Subcutaneous abdominal adipose tissue (tissue), 5 donors: ENCODE data around the gene NIN.

Experiments
- H3K27ac ChIP-seq: one replicate; pipeline ENCODE4 v1.7.0; 2013; ENCODE audit warnings: low read depth, mild to moderate bottlenecking, inconsistent platforms, low read length, moderate library complexity
- H3K27me3 ChIP-seq, 5 donors: one replicate each; pipeline ENCODE4 v1.7.0; 2013; ENCODE audit warnings: low read length in 5 of 5, inconsistent platforms in 1 of 5; ENCODE audit not compliant: control insufficient read depth in 5 of 5, insufficient read depth in 4 of 5
- H3K36me3 ChIP-seq, 5 donors: one replicate each; pipeline ENCODE4 v1.7.0; 2013; ENCODE audit warnings: low read length in 5 of 5; ENCODE audit not compliant: control insufficient read depth in 5 of 5, insufficient read depth in 5 of 5
- H3K4me1 ChIP-seq, 5 donors: one replicate each; pipeline ENCODE4 v1.7.0; 2013; ENCODE audit warnings: low read length in 5 of 5, mild to moderate bottlenecking in 3 of 5, moderate library complexity in 1 of 5; ENCODE audit not compliant: control insufficient read depth in 5 of 5, insufficient read depth in 5 of 5
- H3K4me3 ChIP-seq, 5 donors: one replicate each; pipeline ENCODE4 v1.7.0; 2013; ENCODE audit warnings: low read length in 5 of 5, low read depth in 1 of 5
- H3K9ac ChIP-seq, 5 donors: one replicate each; pipeline ENCODE4 v1.7.0; 2013; ENCODE audit warnings: low read length in 5 of 5, mild to moderate bottlenecking in 4 of 5, moderate library complexity in 3 of 5
- H3K9me3 ChIP-seq, 5 donors: one replicate each; pipeline ENCODE4 v1.7.0; 2013; ENCODE audit warnings: low read length in 5 of 5; ENCODE audit not compliant: control insufficient read depth in 5 of 5
- donor health status: healthy.
- donor health status: healthy.
- donor health status: healthy.
- donor health status: healthy.
- donor health status: healthy.

Gene NIN

GRCh38 chr14:50830932-50831725 lies at the start of gene NIN:
TSS of gene NIN (minus strand) at chr14:50831162. CDS start at chr14:50822056, 9,106 bp downstream.
- Histone ChIP-seq H3K27ac (peak within 1 kb of the TSS; percentile 54), H3K4me1 (peaks cover 4 to 30% (median 29%) of the 10 kb centered on the region in 5 donors), H3K36me3 (peaks cover 0 to 3% (median 0%) of the 10 kb centered on the region in 5 donors), H3K9me3 (no peaks in the 10 kb centered on the region), H3K4me3 (peak within 1 kb of the TSS; percentile 81 to 93 (median 87)), H3K27me3 (peaks cover 0 to 3% (median 0%) of the 10 kb centered on the region in 5 donors), H3K9ac (peak within 1 kb of the TSS; percentile 60 to 84 (median 75))

GRCh38 chr14:50875359-50876070 lies 44.6 kb upstream of the NIN start:
- Histone ChIP-seq H3K36me3 (no peaks in the 10 kb centered on the region), H3K4me3 (no peak overlapping the region), H3K27ac (no peak overlapping the region), H3K4me1 (peaks cover 0 to 20% (median 12%) of the 10 kb centered on the region in 5 donors), H3K27me3 (peaks cover 0 to 8% (median 2%) of the 10 kb centered on the region in 5 donors), H3K9ac (no peak overlapping the region), H3K9me3 (no peaks in the 10 kb centered on the region)

GRCh38 chr14:50874757-50875156 lies 43.8 kb upstream of the NIN start:
- H3K9ac ChIP-seq: no peak overlapping the region
- H3K27ac ChIP-seq: no peak overlapping the region
- peaks cover 0 to 20% (median 12%) of the 10 kb centered on the region in 5 donors for H3K4me1 ChIP-seq
- H3K36me3 ChIP-seq: no peaks in the 10 kb centered on the region
- no peaks in the 10 kb centered on the region for H3K9me3 ChIP-seq
- no peak overlapping the region for H3K4me3 ChIP-seq
- peaks cover 0 to 8% (median 2%) of the 10 kb centered on the region in 5 donors for H3K27me3 ChIP-seq

- no peak within 1 kb of the TSS for H3K27ac ChIP-seq
- peaks cover 0 to 20% (median 12%) of the 10 kb centered on the region in 5 donors for H3K4me1 ChIP-seq
- H3K9ac ChIP-seq: no peak within 1 kb of the TSS
- H3K9me3 ChIP-seq: no peaks in the 10 kb centered on the region
- H3K27me3 ChIP-seq: peaks cover 0 to 8% (median 2%) of the 10 kb centered on the region in 5 donors
- H3K4me3 ChIP-seq: peak within 1 kb of the TSS in 3 of 5 donors; percentile 11 to 52 (median 16)
- no peaks in the 10 kb centered on the region for H3K36me3 ChIP-seq
Measured at GRCh38 chr14:50871914-50872732, 41.2 kb upstream of the NIN start, which contains the start of gene ABHD12B. TSS of gene ABHD12B (plus strand) at chr14:50872053. CDS start at chr14:50872175, 122 bp downstream.

- H3K4me3 ChIP-seq: no peak overlapping the region
- H3K9me3 ChIP-seq: no peaks in the 10 kb centered on the region
- peaks cover 0 to 8% (median 2%) of the 10 kb centered on the region in 5 donors for H3K27me3 ChIP-seq
- no peak overlapping the region for H3K27ac ChIP-seq
- H3K36me3 ChIP-seq: no peaks in the 10 kb centered on the region
- H3K4me1 ChIP-seq: peaks cover 0 to 12% (median 6%) of the 10 kb centered on the region in 5 donors
- no peak overlapping the region for H3K9ac ChIP-seq
Measured at GRCh38 chr14:50871228-50871627, 40.3 kb upstream of the NIN start.

- Histone ChIP-seq H3K4me3 (no peak overlapping the region), H3K36me3 (no peaks in the 10 kb centered on the region), H3K27ac (no peak overlapping the region), H3K9ac (no peak overlapping the region), H3K9me3 (no peaks in the 10 kb centered on the region), H3K4me1 (peaks cover 0 to 5% (median 0%) of the 10 kb centered on the region in 5 donors), H3K27me3 (no peaks in the 10 kb centered on the region)
Measured at GRCh38 chr14:50865391-50866076, 34.6 kb upstream of the NIN start.

GRCh38 chr14:50864946-50865345 lies 34.0 kb upstream of the NIN start:
- no peak overlapping the region for H3K27ac ChIP-seq
- peaks cover 0 to 9% (median 4%) of the 10 kb centered on the region in 5 donors for H3K4me1 ChIP-seq
- H3K9me3 ChIP-seq: no peaks in the 10 kb centered on the region
- no peaks in the 10 kb centered on the region for H3K36me3 ChIP-seq
- H3K9ac ChIP-seq: no peak overlapping the region
- H3K27me3 ChIP-seq: no peaks in the 10 kb centered on the region
- no peak overlapping the region for H3K4me3 ChIP-seq

- H3K27me3 ChIP-seq: no peaks in the 10 kb centered on the region
- H3K4me1 ChIP-seq: peaks cover 0 to 16% (median 10%) of the 10 kb centered on the region in 5 donors
- no peaks in the 10 kb centered on the region for H3K9me3 ChIP-seq
- H3K9ac ChIP-seq: no peak overlapping the region
- H3K4me3 ChIP-seq: no peak overlapping the region
- no peak overlapping the region for H3K27ac ChIP-seq
- no peaks in the 10 kb centered on the region for H3K36me3 ChIP-seq
Measured at GRCh38 chr14:50864237-50864636, 33.3 kb upstream of the NIN start.

GRCh38 chr14:50862036-50862570 lies 31.1 kb upstream of the NIN start:
- Histone ChIP-seq H3K9ac (no peak overlapping the region), H3K36me3 (no peaks in the 10 kb centered on the region), H3K4me1 (peaks cover 0 to 17% (median 10%) of the 10 kb centered on the region in 5 donors), H3K4me3 (no peak overlapping the region), H3K9me3 (no peaks in the 10 kb centered on the region), H3K27me3 (no peaks in the 10 kb centered on the region), H3K27ac (no peak overlapping the region)
